GM23248 (cell line): Measurements from ENCODE around the gene BEND7.

Experiments used
- EZH2 ChIP-seq: fragments of 200-600 bp; sonication (generic); IDR thresholded peaks from 2 replicates; pipeline ENCODE4 v1.6.1; 2018; ENCODE audit warnings: antibody characterized with exemption, mild to moderate bottlenecking; ENCODE audit not compliant: insufficient read depth, poor library complexity, severe bottlenecking
- EZH2phosphoT487 ChIP-seq: fragments of 200-600 bp; sonication (generic); IDR thresholded peaks from 2 replicates; pipeline ENCODE4 v1.6.1; 2018; ENCODE audit warnings: antibody characterized with exemption, moderate library complexity, mild to moderate bottlenecking, low read depth; ENCODE audit not compliant: insufficient read depth

DNA sequence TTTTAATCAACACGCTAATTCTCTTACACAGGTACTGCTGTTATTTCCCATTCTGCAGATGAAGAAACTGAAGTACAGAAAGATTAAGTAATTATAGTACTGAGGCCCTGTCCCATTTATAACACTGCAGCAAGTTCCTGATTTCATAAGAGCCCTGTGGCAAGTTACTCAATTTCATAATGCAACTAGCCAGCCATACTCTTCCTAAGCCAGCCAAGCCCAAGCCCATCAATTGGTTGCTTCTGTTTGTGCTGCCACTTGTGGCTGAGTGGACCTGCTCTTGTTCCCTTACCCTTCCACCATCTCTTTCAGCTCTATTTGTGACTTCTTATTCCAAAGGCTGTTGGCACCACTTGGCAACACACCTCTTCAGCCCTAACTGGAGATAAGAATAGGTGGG, 38.2 kb upstream of the BEND7 start:
- no peak for TF ChIP-seq EZH2phosphoT487
- TF ChIP-seq EZH2 = no peak
